HG02763 (cell line): ENCODE data around the gene ERI3.

Experiments used
- ATAC-seq: cut with Tn5 transposase; IDR thresholded peaks from one replicate; pipeline ENCODE4 v1.9.1; 2021; ENCODE audit warnings: mild to moderate bottlenecking, moderate library complexity; ENCODE audit not compliant: unreplicated experiment

The ERI3 gene

GRCh38 chr1:44318097-44319088 is 36.7 kb downstream of the ERI3 start:
- no peak for ATAC-seq

- no peak for ATAC-seq
These were observed 38.8 kb downstream of the ERI3 start for GRCh38 chr1:44316231-44316759.

- no peak for ATAC-seq
These were observed 39.5 kb downstream of the ERI3 start for GRCh38 chr1:44315521-44315920.

- ATAC-seq, result no peak
These were observed 40.6 kb downstream of the ERI3 start for GRCh38 chr1:44314452-44314851.

GRCh38 chr1:44313265-44313918 is 41.7 kb downstream of the ERI3 start:
- ATAC-seq, result no peak

- ATAC-seq, result no peak
These were observed 42.5 kb downstream of the ERI3 start for GRCh38 chr1:44312399-44313196.

- ATAC-seq, result no peak
These were observed 45.1 kb downstream of the ERI3 start for GRCh38 chr1:44310006-44310405.

GRCh38 chr1:44305962-44306422 is 49.1 kb downstream of the ERI3 start:
- ATAC-seq, result no peak

GRCh38 chr1:44303532-44303931 is 51.5 kb downstream of the ERI3 start:
- ATAC-seq, result no peak

- ATAC-seq, result no peak
These were observed 52.5 kb downstream of the ERI3 start for GRCh38 chr1:44302541-44302940.

GRCh38 chr1:44301442-44301841 is 53.6 kb downstream of the ERI3 start:
- no peak for ATAC-seq

GRCh38 chr1:44300852-44301251 is 54.2 kb downstream of the ERI3 start:
- ATAC-seq, result no peak

- no peak for ATAC-seq
These were observed 57.2 kb downstream of the ERI3 start for GRCh38 chr1:44297695-44298400.

GRCh38 chr1:44296806-44297205 is 58.3 kb downstream of the ERI3 start:
- ATAC-seq, result no peak

GRCh38 chr1:44296086-44296485 is 59.0 kb downstream of the ERI3 start:
- ATAC-seq, result no peak

- no peak for ATAC-seq
These were observed 60.5 kb downstream of the ERI3 start for GRCh38 chr1:44294588-44295007.

GRCh38 chr1:44293761-44294315 is 61.2 kb downstream of the ERI3 start:
- ATAC-seq, result no peak

GRCh38 chr1:44292651-44293050 is 62.4 kb downstream of the ERI3 start:
- ATAC-seq, result no peak

GRCh38 chr1:44290250-44291094 is 64.6 kb downstream of the ERI3 start:
- no peak for ATAC-seq
